GM12864 (cell line): ENCODE data around the gene CRYBG1.
"Not testable (repeated sequence)": the region's sequence is repeated elsewhere in the genome, so short reads cannot be mapped to it uniquely, and the experiment has no call there.

Source experiments
- DNase-seq: peaks from one replicate; pipeline ENCODE4 v3.0.0-alpha.2; 2011; ENCODE audit warnings: low read depth
- H3K4me3 ChIP-seq: 2 replicates; pipeline ENCODE4 v1.5.1; 2011; ENCODE audit warnings: mild to moderate bottlenecking, low read depth, low read length, control low read depth
- TF ChIP-seq, protein P1 (sequence below): IDR thresholded peaks from 2 replicates; pipeline ENCODE4 v1.5.1; 2011; ENCODE audit warnings: low read depth, mild to moderate bottlenecking, moderate library complexity, low read length, control low read depth, inconsistent platforms; ENCODE audit errors: missing control alignments

The CRYBG1 gene

GRCh38 chr6:106385530-106385929 is 25.0 kb downstream of the CRYBG1 start:
- TF ChIP-seq, protein P1, sequence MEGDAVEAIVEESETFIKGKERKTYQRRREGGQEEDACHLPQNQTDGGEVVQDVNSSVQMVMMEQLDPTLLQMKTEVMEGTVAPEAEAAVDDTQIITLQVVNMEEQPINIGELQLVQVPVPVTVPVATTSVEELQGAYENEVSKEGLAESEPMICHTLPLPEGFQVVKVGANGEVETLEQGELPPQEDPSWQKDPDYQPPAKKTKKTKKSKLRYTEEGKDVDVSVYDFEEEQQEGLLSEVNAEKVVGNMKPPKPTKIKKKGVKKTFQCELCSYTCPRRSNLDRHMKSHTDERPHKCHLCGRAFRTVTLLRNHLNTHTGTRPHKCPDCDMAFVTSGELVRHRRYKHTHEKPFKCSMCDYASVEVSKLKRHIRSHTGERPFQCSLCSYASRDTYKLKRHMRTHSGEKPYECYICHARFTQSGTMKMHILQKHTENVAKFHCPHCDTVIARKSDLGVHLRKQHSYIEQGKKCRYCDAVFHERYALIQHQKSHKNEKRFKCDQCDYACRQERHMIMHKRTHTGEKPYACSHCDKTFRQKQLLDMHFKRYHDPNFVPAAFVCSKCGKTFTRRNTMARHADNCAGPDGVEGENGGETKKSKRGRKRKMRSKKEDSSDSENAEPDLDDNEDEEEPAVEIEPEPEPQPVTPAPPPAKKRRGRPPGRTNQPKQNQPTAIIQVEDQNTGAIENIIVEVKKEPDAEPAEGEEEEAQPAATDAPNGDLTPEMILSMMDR: no peak

DNA sequence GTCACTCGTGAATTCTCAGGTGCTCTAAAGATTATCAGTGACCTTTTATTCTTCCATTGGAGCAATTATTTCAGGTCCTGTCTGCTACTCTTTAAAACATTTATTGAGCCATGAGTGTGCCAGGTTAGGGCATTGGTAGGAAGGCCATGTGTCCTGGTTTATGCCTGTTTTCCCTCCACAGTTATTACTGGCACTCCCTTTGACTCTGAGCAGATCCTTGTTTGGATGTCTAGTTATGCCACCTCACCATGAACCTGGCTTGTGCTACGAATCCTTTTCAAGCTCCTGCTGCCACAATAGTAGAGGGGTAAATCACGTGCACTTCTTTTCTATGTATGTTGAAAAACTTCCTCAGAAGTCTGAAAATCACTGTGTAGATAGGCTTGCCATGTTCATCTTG is 27.4 kb downstream of the CRYBG1 start:
- DNase-seq: no peak
- H3K4me3 ChIP-seq: no peak overlapping the region
- TF ChIP-seq, protein P1: no peak

More at GRCh38 chr6:106385530-106385929, 25.0 kb downstream of the CRYBG1 start:
- no peak overlapping the region for H3K4me3 ChIP-seq
- DNase-seq: no peak

- no peak overlapping the region for H3K4me3 ChIP-seq
- TF ChIP-seq, protein P1: no peak
- no peak for DNase-seq
Observed at GRCh38 chr6:106390088-106390487, 29.6 kb downstream of the CRYBG1 start.

DNA sequence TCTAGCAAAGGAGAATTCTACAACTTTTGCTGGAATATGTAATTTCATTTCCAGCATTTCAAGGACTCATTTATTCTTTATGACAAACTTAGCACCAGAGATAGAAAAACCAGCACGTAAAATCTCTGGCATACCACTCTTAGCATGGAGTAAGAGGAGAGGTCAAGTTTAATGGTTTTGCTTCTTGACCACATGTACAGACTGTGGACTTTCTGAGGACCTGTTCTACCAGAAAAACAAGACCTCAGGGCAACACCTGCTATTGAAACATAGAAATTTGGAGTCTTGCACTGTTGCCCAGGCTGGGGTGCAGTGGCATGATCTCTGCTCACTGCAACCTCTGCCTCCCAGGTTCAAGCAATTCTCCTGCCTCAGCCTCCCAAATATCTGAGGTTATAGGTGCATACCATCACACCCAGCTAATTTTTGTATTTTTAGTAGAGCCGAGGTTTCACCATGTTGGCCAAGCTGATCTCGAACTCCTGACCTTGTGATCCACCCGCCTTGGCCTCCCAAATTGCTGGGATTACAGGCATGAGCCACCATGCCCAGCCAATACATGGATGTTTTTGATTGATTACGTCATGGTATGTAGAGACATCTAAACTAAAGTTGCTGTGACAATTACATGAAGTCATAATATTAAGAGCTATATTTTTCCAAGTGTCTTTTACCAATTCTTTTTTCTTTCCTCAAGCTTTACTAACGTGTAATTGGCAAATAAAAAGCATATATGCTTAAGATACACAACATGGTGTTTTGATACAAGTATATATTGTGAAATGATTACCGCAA is 36.1 kb downstream of the CRYBG1 start:
- TF ChIP-seq, protein P1: no peak
- H3K4me3 ChIP-seq: no peak overlapping the region
- DNase-seq: no peak

- no peak overlapping the region for H3K4me3 ChIP-seq
- TF ChIP-seq, protein P1: no peak
- no peak for DNase-seq
Observed at GRCh38 chr6:106397431-106397830, 36.9 kb downstream of the CRYBG1 start.

- no peak overlapping the region for H3K4me3 ChIP-seq
- no peak for DNase-seq
- TF ChIP-seq, protein P1: no peak
Observed at GRCh38 chr6:106398621-106399020, 38.1 kb downstream of the CRYBG1 start.

- H3K4me3 ChIP-seq, DNase-seq: not testable (repeated sequence)
Observed at GRCh38 chr6:106405044-106405443, 44.5 kb downstream of the CRYBG1 start.
